NB4 (cell line): Measurements from ENCODE around the gene DSN1.

Experiments
- TF ChIP-seq, protein P1 (sequence below): IDR thresholded peaks from one replicate; pipeline ENCODE4 v1.5.1; 2012; ENCODE audit warnings: low read depth, low read length
- TF ChIP-seq, protein P2 (sequence below): IDR thresholded peaks from 2 replicates; pipeline ENCODE4 v1.6.1; 2011; ENCODE audit warnings: low read depth, low read length

DNA sequence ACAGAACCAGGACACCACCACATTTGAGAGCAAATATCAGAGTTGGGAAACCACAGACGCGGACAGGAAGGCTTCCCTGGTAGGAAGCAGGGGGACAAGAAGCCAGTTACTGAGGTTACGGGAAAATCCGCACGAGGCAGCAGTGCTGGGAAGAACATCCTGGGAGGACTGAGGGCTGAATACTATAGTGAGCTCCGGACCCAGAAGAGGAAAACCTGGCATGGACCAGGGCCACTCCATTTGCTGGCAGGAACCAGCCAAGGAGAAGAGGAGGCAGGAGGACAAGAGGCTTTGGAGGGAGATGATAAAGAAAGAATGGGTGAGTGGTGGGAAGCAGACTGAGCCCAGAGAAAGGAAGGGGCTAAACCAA, 6.1 kb upstream of the DSN1 start:
- TF ChIP-seq, protein P1, sequence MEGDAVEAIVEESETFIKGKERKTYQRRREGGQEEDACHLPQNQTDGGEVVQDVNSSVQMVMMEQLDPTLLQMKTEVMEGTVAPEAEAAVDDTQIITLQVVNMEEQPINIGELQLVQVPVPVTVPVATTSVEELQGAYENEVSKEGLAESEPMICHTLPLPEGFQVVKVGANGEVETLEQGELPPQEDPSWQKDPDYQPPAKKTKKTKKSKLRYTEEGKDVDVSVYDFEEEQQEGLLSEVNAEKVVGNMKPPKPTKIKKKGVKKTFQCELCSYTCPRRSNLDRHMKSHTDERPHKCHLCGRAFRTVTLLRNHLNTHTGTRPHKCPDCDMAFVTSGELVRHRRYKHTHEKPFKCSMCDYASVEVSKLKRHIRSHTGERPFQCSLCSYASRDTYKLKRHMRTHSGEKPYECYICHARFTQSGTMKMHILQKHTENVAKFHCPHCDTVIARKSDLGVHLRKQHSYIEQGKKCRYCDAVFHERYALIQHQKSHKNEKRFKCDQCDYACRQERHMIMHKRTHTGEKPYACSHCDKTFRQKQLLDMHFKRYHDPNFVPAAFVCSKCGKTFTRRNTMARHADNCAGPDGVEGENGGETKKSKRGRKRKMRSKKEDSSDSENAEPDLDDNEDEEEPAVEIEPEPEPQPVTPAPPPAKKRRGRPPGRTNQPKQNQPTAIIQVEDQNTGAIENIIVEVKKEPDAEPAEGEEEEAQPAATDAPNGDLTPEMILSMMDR, result no peak
- TF ChIP-seq, protein P2, sequence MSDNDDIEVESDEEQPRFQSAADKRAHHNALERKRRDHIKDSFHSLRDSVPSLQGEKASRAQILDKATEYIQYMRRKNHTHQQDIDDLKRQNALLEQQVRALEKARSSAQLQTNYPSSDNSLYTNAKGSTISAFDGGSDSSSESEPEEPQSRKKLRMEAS, result no peak
